HEK293 (cell line): ENCODE results near the gene LRRC7.

ENCODE experiments used
- CTCF ChIA-PET: fragments of 350-600 bp; formaldehyde crosslinking; extraction: SDS; loops from one replicate; lab custom pipeline; 2021; ENCODE audit warnings: antibody characterized with exemption; lab: Yijun Ruan, JAX
- POLR2A ChIA-PET: fragments of 300-600 bp; formaldehyde crosslinking; extraction: SDS; loops from one replicate; lab custom pipeline; 2020; ENCODE audit warnings: antibody characterized with exemption, inconsistent platforms; lab: Yijun Ruan, JAX
- H3K27ac ChIP-seq: fragments of 200-500 bp; sonication (Bioruptor generic); 2 replicates; pipeline ENCODE4 v1.5.1; 2014; ENCODE audit warnings: low read depth, low read length, control low read depth, inconsistent platforms; ENCODE audit errors: extremely low read depth
- H3K36me3 ChIP-seq, 2 experiments: fragments of 200-500 bp in 1 of 2; sonication (Bioruptor generic) in 1 of 2; 1 replicate in 1 of 2; 2 replicates in 1 of 2; pipeline ENCODE4 v1.5.1; 2014 to 2017; ENCODE audit warnings: inconsistent platforms in 2 of 2, low read length in 2 of 2; ENCODE audit not compliant: control insufficient read depth in 2 of 2, insufficient read depth in 1 of 2
- H3K4me1 ChIP-seq: fragments of 200-500 bp; sonication (Bioruptor generic); 2 replicates; pipeline ENCODE4 v1.5.1; 2014; ENCODE audit warnings: mild to moderate bottlenecking, low read length, inconsistent platforms; ENCODE audit not compliant: control insufficient read depth, insufficient read depth
- H3K4me3 ChIP-seq: 2 replicates; pipeline ENCODE4 v1.5.1; 2011; ENCODE audit warnings: low read depth, mild to moderate bottlenecking, control low read depth, low read length, moderate library complexity
- H3K9me3 ChIP-seq: fragments of 200-500 bp; sonication (Bioruptor generic); 2 replicates; pipeline ENCODE4 v1.5.1; 2014; ENCODE audit warnings: low read depth, low read length, inconsistent platforms; ENCODE audit not compliant: control insufficient read depth, insufficient read depth
- BCL11A ChIP-seq: fragments of 450-650 bp; formaldehyde crosslinking; IDR thresholded peaks from 2 replicates; pipeline ENCODE4 v1.5.1; 2016; ENCODE audit warnings: low read depth, missing biosample characterization, missing genetic modification characterization
- FEZF1 ChIP-seq: fragments of 450-650 bp; formaldehyde crosslinking; IDR thresholded peaks from 2 replicates; pipeline ENCODE4 v1.5.1; 2016; ENCODE audit warnings: missing biosample characterization, missing genetic modification characterization
- KLF16 ChIP-seq: fragments of 450-650 bp; formaldehyde crosslinking; IDR thresholded peaks from 2 replicates; pipeline ENCODE4 v1.5.1; 2017; ENCODE audit warnings: missing biosample characterization, missing genetic modification characterization
- ZBTB20 ChIP-seq: fragments of 450-650 bp; formaldehyde crosslinking; IDR thresholded peaks from 2 replicates; pipeline ENCODE4 v1.5.1; 2016; ENCODE audit warnings: missing biosample characterization, missing genetic modification characterization
- ZBTB21 ChIP-seq: fragments of 450-650 bp; formaldehyde crosslinking; IDR thresholded peaks from 2 replicates; pipeline ENCODE4 v1.5.1; 2017; ENCODE audit warnings: missing biosample characterization, missing genetic modification characterization
- ZEB2 ChIP-seq: fragments of 450-650 bp; formaldehyde crosslinking; IDR thresholded peaks from 2 replicates; pipeline ENCODE4 v1.5.1; 2016; ENCODE audit warnings: missing biosample characterization, missing genetic modification characterization
- ZNF10 ChIP-seq: fragments of 450-650 bp; formaldehyde crosslinking; IDR thresholded peaks from 2 replicates; pipeline ENCODE4 v1.5.1; 2017; ENCODE audit warnings: missing biosample characterization, missing genetic modification characterization
- ZNF121 ChIP-seq: fragments of 450-650 bp; formaldehyde crosslinking; IDR thresholded peaks from 2 replicates; pipeline ENCODE4 v1.5.1; 2016; ENCODE audit warnings: missing biosample characterization, missing genetic modification characterization
- ZNF266 ChIP-seq: fragments of 450-650 bp; formaldehyde crosslinking; IDR thresholded peaks from 2 replicates; pipeline ENCODE4 v1.5.1; 2016; ENCODE audit warnings: missing biosample characterization, missing genetic modification characterization, low read depth
- ZNF292 ChIP-seq: fragments of 450-650 bp; formaldehyde crosslinking; IDR thresholded peaks from 2 replicates; pipeline ENCODE4 v1.5.1; 2016; ENCODE audit warnings: low read depth, missing biosample characterization, missing genetic modification characterization, borderline replicate concordance
- ZNF366 ChIP-seq: fragments of 450-650 bp; formaldehyde crosslinking; conservative IDR thresholded peaks from 2 replicates; pipeline ENCODE4 v1.5.1; 2016; ENCODE audit warnings: missing biosample characterization, missing genetic modification characterization
- ZNF37A ChIP-seq: fragments of 450-650 bp; IDR thresholded peaks from 2 replicates; pipeline ENCODE4 v1.5.1; 2018; ENCODE audit warnings: missing biosample characterization, missing genetic modification characterization
- ZNF394 ChIP-seq: fragments of 450-650 bp; formaldehyde crosslinking; IDR thresholded peaks from 2 replicates; pipeline ENCODE4 v1.5.1; 2016; ENCODE audit warnings: missing biosample characterization, missing genetic modification characterization, mild to moderate bottlenecking, moderate library complexity, borderline replicate concordance
- ZNF549 ChIP-seq: fragments of 450-650 bp; IDR thresholded peaks from 2 replicates; pipeline ENCODE4 v1.5.1; 2018; ENCODE audit warnings: missing biosample characterization, missing genetic modification characterization, mild to moderate bottlenecking, inconsistent platforms, moderate library complexity
- ZNF561 ChIP-seq: fragments of 450-650 bp; IDR thresholded peaks from 2 replicates; pipeline ENCODE4 v1.5.1; 2018; ENCODE audit warnings: missing biosample characterization, missing genetic modification characterization, borderline replicate concordance
- ZNF629 ChIP-seq: fragments of 450-650 bp; formaldehyde crosslinking; IDR thresholded peaks from 2 replicates; pipeline ENCODE4 v1.5.1; 2017; ENCODE audit warnings: missing biosample characterization, missing genetic modification characterization
- ZNF843 ChIP-seq: fragments of 450-650 bp; formaldehyde crosslinking; IDR thresholded peaks from 2 replicates; pipeline ENCODE4 v1.5.1; 2016; ENCODE audit warnings: missing biosample characterization, missing genetic modification characterization
- TF ChIP-seq, protein P1 (sequence below): fragments of 450-650 bp; formaldehyde crosslinking; IDR thresholded peaks from 2 replicates; pipeline ENCODE4 v1.5.1; 2017; ENCODE audit warnings: missing biosample characterization, missing genetic modification characterization
- TF ChIP-seq, protein P2 (sequence below): fragments of 450-650 bp; formaldehyde crosslinking; IDR thresholded peaks from 2 replicates; pipeline ENCODE4 v1.5.1; 2017; ENCODE audit warnings: missing biosample characterization, missing genetic modification characterization
- TF ChIP-seq, protein P3 (sequence below): fragments of 450-650 bp; formaldehyde crosslinking; IDR thresholded peaks from 2 replicates; pipeline ENCODE4 v1.5.1; 2017; ENCODE audit warnings: missing biosample characterization, missing genetic modification characterization
- TF ChIP-seq, protein P4 (sequence below): fragments of 450-650 bp; formaldehyde crosslinking; IDR thresholded peaks from 2 replicates; pipeline ENCODE4 v1.5.1; 2016; ENCODE audit warnings: missing biosample characterization, missing genetic modification characterization, low read depth
- TF ChIP-seq, protein P5 (sequence below): fragments of 450-650 bp; formaldehyde crosslinking; IDR thresholded peaks from 2 replicates; pipeline ENCODE4 v1.5.1; 2016; ENCODE audit warnings: missing biosample characterization, missing genetic modification characterization
- TF ChIP-seq, protein P6 (sequence below): fragments of 450-650 bp; formaldehyde crosslinking; IDR thresholded peaks from 2 replicates; pipeline ENCODE4 v1.5.1; 2016; ENCODE audit warnings: missing biosample characterization, missing genetic modification characterization
- TF ChIP-seq, protein P7 (sequence below): fragments of 450-650 bp; IDR thresholded peaks from 2 replicates; pipeline ENCODE4 v1.5.1; 2018; ENCODE audit warnings: missing biosample characterization, mild to moderate bottlenecking, missing genetic modification characterization

The LRRC7 gene

DNA sequence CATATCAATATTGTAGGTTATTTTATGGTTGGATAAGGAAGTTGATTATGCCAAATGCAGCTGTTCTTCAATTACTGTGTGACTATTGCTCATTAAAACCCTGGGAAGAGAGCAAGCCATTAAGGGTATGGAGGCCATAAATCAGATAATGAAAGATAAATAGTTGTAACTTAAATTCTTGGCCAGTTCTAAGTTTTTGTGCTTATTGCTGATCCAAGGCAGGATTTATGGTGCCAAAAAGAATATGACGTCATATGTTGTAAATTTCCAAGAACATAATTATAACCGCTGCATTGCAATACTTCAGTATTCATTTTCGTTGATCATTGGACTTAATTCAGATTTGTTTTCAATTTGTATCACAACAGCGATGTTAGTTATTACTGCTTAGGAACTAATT is 426.1 kb downstream of the LRRC7 start:
- TF ChIP-seq ZNF37A (tag by site-specific recombination) (0 out of 2 replicates have a peak, but pooled peaks have one; percentile 33), ZNF10 (peak; percentile 48; the same call in 1 of the 2 replicates), ZNF266 (tag by site-specific recombination) (no peak), ZNF366 (tag by site-specific recombination) (peak; percentile 37; the same call in 1 of the 2 replicates), BCL11A (tag by site-specific recombination) (0 out of 2 replicates have a peak, but pooled peaks have one; percentile 31), ZEB2 (peak; percentile 58; the same call in 1 of the 2 replicates), ZNF549 (tag by site-specific recombination) (no peak; the same call in 1 of the 2 replicates), FEZF1 (tag by site-specific recombination) (peak; percentile 56; the same call in 1 of the 2 replicates), ZNF561 (tag by site-specific recombination) (no peak), ZNF843 (tag by site-specific recombination) (peak; percentile 64), ZNF121 (no peak), ZNF629 (tag by site-specific recombination) (peak; percentile 63), KLF16 (tag by site-specific recombination) (0 out of 2 replicates have a peak, but pooled peaks have one; percentile 43), ZNF292 (tag by site-specific recombination) (no peak), ZBTB20 (tag by site-specific recombination) (no peak), ZNF394 (tag by site-specific recombination) (no peak), ZBTB21 (tag by site-specific recombination) (peak; percentile 65)
- TF ChIP-seq, protein P1, sequence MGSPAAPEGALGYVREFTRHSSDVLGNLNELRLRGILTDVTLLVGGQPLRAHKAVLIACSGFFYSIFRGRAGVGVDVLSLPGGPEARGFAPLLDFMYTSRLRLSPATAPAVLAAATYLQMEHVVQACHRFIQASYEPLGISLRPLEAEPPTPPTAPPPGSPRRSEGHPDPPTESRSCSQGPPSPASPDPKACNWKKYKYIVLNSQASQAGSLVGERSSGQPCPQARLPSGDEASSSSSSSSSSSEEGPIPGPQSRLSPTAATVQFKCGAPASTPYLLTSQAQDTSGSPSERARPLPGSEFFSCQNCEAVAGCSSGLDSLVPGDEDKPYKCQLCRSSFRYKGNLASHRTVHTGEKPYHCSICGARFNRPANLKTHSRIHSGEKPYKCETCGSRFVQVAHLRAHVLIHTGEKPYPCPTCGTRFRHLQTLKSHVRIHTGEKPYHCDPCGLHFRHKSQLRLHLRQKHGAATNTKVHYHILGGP (tag by site-specific recombination) = peak; percentile 34; the same call in 1 of the 2 replicates
- TF ChIP-seq, protein P2, sequence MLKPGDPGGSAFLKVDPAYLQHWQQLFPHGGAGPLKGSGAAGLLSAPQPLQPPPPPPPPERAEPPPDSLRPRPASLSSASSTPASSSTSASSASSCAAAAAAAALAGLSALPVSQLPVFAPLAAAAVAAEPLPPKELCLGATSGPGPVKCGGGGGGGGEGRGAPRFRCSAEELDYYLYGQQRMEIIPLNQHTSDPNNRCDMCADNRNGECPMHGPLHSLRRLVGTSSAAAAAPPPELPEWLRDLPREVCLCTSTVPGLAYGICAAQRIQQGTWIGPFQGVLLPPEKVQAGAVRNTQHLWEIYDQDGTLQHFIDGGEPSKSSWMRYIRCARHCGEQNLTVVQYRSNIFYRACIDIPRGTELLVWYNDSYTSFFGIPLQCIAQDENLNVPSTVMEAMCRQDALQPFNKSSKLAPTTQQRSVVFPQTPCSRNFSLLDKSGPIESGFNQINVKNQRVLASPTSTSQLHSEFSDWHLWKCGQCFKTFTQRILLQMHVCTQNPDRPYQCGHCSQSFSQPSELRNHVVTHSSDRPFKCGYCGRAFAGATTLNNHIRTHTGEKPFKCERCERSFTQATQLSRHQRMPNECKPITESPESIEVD = peak; percentile 63
- TF ChIP-seq, protein P3, sequence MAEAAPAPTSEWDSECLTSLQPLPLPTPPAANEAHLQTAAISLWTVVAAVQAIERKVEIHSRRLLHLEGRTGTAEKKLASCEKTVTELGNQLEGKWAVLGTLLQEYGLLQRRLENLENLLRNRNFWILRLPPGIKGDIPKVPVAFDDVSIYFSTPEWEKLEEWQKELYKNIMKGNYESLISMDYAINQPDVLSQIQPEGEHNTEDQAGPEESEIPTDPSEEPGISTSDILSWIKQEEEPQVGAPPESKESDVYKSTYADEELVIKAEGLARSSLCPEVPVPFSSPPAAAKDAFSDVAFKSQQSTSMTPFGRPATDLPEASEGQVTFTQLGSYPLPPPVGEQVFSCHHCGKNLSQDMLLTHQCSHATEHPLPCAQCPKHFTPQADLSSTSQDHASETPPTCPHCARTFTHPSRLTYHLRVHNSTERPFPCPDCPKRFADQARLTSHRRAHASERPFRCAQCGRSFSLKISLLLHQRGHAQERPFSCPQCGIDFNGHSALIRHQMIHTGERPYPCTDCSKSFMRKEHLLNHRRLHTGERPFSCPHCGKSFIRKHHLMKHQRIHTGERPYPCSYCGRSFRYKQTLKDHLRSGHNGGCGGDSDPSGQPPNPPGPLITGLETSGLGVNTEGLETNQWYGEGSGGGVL (tag by site-specific recombination) = no peak
- TF ChIP-seq, protein P4, sequence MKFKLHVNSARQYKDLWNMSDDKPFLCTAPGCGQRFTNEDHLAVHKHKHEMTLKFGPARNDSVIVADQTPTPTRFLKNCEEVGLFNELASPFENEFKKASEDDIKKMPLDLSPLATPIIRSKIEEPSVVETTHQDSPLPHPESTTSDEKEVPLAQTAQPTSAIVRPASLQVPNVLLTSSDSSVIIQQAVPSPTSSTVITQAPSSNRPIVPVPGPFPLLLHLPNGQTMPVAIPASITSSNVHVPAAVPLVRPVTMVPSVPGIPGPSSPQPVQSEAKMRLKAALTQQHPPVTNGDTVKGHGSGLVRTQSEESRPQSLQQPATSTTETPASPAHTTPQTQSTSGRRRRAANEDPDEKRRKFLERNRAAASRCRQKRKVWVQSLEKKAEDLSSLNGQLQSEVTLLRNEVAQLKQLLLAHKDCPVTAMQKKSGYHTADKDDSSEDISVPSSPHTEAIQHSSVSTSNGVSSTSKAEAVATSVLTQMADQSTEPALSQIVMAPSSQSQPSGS (tag by site-specific recombination) = peak; percentile 95
- TF ChIP-seq, protein P5, sequence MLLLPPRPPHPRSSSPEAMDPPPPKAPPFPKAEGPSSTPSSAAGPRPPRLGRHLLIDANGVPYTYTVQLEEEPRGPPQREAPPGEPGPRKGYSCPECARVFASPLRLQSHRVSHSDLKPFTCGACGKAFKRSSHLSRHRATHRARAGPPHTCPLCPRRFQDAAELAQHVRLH (tag by site-specific recombination) = peak; percentile 69; the same call in 1 of the 2 replicates
- TF ChIP-seq, protein P6, sequence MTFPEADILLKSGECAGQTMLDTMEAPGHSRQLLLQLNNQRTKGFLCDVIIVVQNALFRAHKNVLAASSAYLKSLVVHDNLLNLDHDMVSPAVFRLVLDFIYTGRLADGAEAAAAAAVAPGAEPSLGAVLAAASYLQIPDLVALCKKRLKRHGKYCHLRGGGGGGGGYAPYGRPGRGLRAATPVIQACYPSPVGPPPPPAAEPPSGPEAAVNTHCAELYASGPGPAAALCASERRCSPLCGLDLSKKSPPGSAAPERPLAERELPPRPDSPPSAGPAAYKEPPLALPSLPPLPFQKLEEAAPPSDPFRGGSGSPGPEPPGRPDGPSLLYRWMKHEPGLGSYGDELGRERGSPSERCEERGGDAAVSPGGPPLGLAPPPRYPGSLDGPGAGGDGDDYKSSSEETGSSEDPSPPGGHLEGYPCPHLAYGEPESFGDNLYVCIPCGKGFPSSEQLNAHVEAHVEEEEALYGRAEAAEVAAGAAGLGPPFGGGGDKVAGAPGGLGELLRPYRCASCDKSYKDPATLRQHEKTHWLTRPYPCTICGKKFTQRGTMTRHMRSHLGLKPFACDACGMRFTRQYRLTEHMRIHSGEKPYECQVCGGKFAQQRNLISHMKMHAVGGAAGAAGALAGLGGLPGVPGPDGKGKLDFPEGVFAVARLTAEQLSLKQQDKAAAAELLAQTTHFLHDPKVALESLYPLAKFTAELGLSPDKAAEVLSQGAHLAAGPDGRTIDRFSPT = peak; percentile 48; the same call in 1 of the 2 replicates
- TF ChIP-seq, protein P7, sequence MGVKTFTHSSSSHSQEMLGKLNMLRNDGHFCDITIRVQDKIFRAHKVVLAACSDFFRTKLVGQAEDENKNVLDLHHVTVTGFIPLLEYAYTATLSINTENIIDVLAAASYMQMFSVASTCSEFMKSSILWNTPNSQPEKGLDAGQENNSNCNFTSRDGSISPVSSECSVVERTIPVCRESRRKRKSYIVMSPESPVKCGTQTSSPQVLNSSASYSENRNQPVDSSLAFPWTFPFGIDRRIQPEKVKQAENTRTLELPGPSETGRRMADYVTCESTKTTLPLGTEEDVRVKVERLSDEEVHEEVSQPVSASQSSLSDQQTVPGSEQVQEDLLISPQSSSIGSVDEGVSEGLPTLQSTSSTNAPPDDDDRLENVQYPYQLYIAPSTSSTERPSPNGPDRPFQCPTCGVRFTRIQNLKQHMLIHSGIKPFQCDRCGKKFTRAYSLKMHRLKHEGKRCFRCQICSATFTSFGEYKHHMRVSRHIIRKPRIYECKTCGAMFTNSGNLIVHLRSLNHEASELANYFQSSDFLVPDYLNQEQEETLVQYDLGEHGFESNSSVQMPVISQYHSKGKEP (tag by site-specific recombination) = 0 out of 2 replicates have a peak, but pooled peaks have one; percentile 20
- TF ChIP-seq, all 188 proteins: peak for 16
- ChIA-PET POLR2A (interaction anchor here (0.6 kb wide), 1 partner anchor 12 kb away, joined by 3 read pairs; no protein-coding TSS in a partner anchor), CTCF (interaction anchor here (0.8 kb wide), 1 partner anchor 11 kb away, joined by 3 read pairs; no protein-coding TSS in a partner anchor)
- Histone ChIP-seq H3K4me1 (0 out of 2 replicates have a peak, but pooled peaks cover 3% of the 10 kb centered on the region), H3K27ac (no peak overlapping the region), H3K4me3 (no peak overlapping the region), H3K9me3 (no peaks in the 10 kb centered on the region), H3K36me3 (no peaks in the 10 kb centered on the region)
